HG03139 (cell line): ENCODE results near the gene ADSS1.
"Not testable (repeated sequence)": the region's sequence is repeated elsewhere in the genome, so short reads cannot be mapped to it uniquely, and the experiment has no call there.

ENCODE experiments used
- ATAC-seq: cut with Tn5 transposase; IDR thresholded peaks from one replicate; pipeline ENCODE4 v1.9.1; 2021; ENCODE audit not compliant: unreplicated experiment

The ADSS1 gene

DNA sequence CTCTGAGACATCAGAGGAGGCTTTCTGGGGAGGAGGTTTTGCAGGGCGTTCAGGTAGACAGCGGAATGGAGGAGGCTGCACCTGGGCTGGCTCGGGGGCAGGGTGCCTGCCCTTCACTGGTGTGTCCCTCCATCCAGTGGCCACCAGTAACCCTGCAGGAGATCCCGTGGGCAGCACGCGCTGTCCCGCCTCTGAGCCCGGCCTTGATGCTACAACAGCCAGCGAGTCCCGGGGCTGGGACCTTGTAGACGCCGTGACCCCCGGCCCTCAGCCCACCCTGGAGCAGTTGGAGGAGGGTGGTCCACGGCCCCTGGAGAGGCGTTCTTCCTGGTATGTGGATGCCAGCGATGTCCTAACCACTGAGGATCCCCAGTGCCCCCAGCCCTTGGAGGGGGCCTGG, 10.0 kb upstream of the ADSS1 start:
- no peak for ATAC-seq

DNA sequence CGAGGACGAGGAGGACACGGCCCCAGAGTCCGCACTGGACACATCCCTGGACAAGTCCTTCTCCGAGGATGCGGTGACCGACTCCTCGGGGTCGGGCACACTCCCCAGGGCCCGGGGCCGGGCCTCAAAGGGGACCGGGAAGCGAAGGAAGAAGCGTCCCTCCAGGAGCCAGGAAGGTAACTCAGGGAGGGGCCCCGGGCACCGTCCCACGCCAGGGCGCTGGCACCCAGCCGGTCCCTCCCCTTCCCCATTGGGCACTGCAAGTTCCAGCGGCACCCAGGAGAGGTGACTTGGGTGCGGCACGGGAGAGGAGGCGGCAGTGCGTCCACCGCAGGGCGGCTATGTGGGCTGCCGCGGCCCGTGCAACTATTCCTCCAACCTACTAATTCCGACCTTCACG, 9.3 kb upstream of the ADSS1 start:
- ATAC-seq = no peak

DNA sequence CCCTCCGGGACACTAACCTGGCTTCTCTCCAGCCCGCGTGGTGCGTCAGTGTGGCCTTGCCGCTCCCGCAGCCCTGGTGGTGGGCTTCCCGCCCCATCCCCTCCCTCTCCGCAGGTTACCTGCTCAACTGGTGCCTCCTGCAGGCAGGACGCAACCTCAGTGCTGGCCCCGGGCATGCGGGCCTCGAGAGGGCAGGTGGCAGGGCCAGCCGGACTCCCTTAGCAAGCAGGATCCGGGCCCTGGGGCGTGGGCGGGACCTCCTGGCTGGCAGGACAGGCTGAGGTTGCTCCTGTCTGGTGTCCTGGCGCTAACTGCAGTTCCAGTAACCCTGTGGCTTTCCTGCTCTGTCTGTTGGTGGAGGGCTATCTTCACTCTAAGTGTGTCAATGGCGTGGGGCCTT, 8.6 kb upstream of the ADSS1 start:
- no peak for ATAC-seq

DNA sequence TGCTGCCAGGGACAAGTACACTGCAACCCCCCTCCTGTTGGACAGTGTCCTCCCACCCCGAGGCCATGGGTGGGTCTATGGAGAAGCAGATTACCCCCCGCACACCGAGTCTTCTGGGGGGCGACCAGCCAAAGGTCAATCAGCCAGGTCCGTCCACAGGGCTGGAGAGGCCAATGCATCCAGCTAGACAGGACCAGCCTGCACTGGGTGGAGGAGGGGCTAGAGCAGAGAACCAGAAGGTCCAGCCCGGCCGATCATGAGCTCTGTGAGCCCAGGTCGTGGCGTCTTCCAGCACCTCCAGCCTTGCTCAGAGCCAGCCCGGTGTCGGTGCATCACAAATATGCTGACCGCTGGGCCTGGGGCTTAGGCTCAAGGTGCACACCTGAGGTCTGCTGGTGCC, 8.2 kb upstream of the ADSS1 start:
- ATAC-seq = no peak

DNA sequence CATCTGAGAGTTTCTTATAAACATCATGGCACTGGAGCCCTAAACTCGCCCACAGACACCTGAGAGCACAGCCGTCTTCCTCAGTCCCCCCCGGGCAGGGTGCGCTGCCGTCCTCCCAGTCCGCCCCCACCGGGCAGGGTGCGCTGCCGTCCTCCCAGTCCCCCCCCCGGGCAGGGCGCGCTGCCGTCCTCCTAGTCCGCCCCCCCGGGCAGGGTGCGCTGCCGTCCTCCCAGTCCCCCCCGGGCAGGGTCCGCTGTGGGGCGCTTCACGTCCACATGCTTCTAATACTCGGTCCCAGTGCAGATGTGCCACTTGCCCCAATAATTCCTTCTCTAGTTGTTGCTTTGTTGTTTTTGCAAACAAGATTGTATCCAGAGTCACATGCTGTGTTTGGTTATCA, 6.9 kb upstream of the ADSS1 start:
- no peak for ATAC-seq

DNA sequence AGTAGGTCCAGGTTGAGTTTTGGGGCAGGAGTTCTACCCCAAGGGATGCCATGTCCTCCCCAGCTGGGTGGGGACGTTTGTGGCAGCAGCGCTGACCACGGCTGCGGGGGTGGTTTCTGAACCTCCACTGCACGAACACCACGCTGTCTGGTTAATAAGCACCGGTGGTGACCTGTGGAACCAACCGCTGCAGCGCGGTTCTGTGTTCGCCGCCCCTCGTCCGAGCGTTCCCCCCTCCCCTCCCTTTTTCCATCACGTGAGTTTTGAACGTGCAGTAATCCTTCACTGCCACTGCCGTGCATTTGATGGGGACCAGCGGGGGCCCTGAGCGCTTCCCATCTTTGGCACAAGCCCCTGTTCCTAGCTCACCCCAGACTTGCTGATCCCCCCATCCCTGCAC, 6.4 kb upstream of the ADSS1 start:
- no peak for ATAC-seq

DNA sequence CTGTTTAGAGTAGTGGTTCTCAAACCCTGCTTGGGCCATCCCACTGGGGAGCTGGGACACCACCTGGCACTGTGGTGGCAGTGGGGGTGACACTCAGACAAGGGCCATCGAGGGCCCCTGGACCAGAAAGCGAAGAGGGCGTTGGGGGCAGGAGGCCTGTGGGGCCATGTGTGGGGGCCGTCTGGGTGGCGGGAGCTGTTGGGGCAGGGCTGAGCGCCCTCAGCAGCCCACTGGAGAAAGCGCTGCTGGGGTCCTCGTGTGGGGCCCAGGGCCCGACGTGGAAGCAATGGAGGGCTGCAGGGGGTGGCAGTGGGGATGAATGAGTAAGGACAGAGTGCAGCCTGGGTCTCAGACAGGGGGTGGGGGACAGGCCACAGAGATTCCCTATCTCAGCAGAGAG, 5.9 kb upstream of the ADSS1 start:
- no peak for ATAC-seq

DNA sequence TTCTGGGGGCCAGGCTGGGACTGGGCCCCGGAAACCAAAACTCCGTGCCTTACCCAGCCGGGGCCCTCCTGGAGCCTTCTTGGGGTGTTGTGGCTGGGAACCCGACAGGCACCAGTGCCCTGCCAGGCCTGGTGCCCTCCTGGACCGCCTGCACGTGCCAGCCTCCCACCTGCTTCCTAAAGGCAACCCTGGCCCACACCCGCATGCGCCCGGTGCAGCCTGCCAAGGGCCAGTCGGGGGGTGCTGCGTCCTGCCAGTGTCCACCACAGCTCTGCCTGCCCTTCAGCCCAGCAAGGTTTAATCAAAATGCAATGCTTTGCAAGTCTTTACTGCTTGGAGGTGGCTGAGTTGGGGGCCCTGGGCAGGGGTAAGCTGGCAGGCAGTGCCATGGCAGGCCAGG, 5.2 kb upstream of the ADSS1 start:
- ATAC-seq = no peak

DNA sequence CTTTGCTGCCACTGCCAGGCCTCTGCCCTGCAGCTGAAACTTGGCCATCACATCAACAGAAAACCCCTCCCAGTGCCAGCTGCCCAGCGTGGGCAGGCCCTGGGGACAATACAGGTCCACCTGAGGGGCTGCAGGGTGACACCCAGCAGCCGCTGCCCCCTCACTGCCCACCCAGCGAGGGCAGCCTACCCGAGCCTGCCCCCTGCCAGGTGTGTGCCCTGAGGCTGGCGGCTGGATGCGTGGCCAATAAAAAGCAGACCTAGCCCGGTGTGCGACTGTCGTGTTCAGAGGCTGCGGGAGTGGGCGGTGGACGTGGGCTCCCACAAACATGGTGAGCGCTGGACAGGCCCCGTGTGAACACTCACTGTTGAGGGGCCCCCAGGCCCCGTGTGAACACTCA, 4.7 kb upstream of the ADSS1 start:
- no peak for ATAC-seq

DNA sequence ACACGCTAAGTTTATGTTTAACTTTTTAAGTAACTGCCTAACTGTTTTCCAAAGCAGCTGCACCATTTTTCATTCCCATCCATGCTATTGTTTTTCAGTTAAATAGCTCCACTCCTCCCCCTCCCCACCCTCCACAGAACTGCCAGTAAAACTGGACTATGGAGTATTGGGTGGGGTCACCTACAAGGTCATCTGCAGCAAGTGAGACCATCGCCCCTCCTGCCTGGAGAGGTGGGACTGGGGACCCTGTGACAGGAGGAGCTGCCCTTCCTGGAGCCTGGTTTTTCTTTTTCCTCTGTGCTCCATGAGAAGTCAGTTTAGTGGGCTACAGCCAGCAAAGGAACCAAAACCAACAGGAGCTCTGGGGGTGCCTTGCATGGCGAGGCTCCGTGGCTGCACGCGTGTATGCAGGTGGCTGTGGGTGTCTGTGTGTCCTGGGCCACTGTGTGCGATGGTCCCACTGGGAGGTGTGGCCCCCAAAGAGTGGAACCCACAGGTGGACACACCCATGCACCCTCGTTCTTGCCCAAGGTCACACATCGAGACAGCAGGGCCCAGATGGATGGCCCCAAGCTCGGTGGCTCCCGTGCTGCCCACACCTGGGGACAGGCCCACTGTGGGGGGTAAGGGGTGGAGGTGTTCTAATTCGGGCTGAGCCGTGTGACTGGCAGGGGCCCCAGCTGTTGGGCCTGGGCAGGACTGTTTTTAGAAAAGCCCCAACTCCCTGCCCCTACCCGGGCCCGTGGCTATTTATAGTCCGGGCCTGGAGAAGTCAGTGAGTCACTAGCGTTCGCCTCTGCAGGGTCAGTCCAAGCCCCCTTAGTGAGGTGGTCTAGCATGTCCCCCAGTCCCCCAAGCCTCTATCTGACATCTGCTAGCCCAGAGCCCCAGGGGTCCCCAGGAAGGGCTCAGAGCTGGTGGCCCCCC, 2.3 kb upstream of the ADSS1 start:
- ATAC-seq = no peak

DNA sequence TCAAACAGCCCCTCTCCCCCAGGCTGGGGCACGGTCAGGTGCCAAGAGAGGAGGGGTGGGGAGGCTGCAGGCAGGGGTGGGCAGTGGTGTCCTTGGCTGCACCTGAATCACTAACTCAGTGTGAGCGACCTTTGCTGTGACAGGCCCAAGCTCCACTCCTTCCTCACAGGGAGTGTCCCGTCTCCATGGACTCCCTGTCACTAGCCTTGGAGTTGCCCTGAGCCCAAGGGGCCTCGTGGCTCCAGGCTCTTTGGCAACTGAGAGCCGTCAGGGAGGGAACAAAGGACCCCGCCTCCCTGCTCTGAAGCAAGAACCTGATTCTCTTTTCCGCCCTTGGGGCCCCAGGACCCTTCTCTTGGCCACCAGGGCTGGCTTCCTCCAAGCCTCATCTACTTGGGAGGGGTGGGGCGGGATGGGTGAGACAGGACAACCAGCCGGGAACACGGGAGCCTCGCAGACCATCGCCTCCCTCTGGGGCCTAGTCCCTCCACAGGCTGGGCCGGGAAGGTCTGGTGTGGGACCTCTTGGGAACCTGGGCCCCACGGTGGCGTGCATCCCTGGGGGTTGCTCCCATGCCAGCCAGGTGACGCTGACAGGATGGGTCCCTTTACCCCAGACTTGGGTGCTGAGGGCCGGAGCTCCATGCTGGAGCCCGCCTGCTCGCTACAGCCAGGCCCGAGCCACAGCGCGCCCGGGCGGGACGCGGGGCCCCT, 935 bp upstream of the ADSS1 start:
- ATAC-seq = no peak

DNA sequence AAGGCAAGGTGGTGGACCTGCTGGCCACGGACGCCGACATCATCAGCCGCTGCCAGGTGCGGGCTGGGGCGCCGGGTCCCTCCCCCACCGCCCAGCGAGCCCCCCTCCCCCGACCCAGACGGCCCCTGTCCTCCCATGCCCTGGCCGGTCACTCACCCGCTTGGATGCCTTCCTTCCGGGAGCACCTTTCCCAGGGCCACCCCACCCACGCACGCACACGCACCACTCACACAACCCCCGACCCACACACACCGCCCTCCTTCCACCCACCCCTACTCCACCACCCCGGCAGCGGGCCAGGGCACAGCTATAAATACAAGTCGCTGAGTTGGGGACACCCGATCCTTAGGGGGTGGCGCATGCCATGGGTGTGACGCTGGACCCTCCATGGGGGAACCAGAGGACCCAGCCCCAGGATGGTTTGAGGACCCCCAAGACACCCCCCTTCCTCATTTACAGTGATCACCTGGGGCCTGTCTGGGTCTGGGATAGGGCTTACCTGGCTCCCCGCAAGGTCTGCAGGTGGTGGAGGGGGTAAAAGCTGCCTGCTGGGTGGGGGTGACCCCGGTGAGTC, 465 bp downstream of the ADSS1 start:
- no peak for ATAC-seq

DNA sequence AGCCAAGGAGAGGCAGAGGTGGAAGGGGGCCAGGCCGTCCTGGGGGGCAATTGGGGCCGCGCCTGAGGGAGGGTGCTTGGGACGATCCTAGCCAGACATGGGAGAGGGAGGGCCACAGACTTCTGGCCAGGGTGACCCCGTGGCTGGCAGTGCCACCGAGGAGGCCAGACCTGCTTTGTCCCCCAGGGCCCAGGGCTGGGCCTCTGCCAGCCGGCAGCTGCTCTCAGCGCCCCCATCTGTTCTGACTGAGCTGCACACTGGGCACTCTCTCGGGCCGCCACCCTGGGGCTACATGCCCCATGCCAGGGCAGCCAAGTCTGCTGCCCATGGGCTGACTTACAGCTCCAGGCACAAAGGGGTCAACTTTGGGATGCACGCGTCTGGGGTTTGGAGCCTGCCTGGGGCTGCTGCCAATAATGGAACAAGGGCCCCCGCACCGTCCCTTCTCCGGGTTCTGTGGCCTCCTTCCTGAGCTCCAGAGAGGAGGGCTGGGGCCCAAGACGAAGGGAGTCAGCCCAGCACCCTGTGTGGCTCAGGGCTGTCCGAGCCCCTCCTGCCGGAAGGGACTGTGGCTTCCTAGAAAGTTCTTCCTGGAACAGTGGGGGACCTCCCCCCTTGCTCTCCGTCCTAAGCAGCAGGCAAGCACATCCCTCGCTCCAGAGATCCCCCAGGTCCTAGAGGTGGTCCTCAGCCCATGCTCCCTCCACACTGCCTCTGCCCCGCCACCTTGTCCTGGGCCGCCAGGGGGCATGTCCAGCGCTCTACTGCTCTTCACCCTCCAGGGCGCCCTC, 1.1 kb downstream of the ADSS1 start:
- ATAC-seq = no peak

DNA sequence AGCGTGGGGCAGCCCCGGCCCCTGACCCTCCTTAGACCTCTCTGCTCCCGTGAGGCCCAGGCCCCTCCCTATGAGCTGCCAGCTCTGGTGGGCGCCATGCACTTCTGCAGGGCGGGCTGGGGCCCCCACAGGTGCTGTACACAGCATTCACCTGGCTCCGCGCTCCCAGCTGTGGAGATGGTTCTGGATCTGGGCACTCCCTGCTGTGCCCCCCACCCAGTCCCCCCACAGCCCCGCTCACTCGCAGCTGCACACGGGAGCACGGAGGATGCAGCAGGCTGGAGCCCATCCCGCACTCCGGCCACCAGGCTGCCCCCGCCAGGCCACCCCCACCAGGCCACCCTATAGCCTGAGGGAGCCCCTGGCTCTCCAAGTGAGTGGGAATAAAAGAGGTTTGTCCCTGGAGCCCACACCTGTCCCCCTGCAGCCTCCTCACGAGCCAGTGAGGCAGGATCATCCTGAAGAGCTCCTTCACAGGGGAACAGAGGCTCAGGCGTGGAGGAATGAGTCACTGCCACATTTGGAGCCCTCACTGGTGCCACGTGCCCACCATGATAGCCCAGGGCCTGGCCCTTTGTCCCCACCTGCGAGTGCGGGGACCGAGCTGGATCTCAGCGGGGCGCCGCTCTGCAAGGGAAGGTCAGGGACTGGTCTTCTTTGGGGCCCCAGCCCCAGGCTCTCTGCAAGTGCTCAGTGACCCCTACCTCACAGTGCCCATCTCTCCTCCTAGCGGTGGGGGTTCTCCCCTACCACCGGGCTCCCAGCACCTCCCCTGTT, 1.9 kb downstream of the ADSS1 start:
- ATAC-seq = no peak

DNA sequence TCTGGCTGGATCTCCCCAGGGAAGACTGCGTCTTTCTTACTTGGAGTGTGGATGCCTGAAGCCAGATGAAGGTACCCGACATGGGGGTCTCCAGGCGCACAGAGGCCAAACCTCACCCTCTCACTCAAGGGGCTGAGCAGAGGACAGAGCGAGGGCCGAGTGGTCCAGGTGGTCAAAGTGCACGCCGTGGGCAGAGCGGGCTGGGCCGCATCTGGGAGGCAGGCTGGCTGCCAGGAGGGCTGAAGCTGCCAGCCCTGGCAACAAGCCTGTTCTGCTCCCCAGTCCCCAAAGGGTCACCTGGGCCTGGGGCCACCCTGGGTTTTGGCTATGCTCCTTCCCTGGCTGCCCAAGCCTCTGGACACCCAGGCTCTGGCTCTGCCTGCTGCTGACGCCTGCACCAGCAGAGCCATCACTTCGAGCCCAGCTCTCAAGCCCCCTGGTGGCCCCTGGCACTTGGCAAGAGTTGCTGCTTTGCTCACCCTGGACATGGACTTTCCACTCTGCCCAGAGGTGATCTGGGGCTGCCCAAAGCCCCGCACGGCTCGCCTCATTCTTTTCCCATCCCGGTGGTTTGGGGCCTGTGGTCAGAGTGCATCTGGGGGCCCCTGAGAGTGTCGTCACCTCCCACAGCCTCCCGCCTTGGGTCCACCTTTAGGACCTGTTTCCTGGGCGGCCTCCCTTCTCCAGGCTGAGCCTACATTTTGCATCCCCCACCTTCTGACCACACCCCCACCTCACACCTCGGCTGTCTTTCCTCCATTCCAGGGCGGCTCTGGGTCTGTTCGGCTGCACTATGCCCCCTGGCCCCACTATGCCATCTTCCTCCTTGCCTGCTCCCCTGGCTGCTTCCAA, 2.8 kb downstream of the ADSS1 start:
- ATAC-seq = no peak

DNA sequence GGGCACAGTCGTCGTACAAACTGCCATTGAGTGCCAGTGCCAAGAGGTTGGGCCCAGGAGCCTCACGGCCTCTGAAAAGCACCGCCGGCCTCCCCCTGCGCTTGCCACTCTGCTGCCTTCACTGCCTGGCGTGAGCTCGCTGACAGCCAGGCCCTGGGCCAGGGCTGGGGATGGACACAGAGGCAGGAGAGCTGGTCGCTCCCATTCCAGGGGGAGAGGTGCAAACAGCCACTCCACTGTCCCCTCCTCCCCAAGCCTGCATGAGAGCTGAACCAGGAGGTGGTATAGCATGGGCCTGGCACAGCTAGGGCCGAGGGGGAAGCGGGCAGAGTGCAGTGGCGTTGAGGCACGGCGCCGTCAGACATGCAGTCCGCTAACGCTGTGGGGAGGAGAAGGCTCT, 4.6 kb downstream of the ADSS1 start:
- ATAC-seq = no peak

DNA sequence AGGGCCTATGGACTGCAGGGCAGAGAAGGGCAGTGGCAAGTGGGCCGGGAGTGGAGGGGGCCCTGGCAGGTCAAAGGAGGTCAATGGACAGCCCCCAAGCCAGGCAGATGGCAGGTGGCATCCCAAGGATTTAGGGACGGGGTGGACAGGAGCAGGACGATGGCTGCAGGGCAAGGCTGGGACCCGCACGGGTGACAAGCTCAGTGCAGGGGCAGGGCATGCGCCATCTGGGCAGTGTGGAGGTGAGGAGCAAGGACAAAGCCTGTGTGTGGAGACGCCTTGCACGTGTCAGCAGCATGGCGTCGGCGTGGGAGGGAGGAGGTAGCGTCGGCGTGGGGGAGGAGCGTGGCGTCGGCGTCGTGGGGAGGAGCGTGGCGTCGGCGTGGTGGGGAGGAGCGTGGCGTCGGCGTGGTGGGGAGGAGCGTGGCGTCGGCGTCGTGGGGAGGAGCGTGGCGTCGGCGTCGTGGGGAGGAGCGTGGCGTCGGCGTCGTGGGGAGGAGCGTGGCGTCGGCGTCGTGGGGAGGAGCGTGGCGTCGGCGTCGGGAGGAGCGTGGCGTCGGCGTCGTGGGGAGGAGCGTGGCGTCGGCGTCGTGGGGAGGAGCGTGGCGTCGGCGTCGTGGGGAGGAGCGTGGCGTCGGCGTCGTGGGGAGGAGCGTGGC, 5.3 kb downstream of the ADSS1 start:
- ATAC-seq = not testable (repeated sequence)

DNA sequence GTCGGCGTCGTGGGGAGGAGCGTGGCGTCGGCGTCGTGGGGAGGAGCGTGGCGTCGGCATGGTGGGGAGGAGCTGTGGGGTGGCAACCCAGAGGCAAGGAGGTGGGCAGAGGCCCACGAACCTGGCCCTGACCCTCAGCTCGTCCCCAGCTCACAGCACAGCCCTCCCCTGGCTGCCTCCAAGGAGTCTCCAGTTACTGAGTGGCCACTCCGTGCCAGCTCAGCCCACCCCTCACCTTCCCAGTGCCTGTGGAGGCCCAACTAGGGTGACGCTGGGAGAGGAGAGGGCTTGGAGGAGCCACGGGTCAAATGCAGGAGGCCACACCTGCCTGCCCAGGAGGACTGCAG, 5.8 kb downstream of the ADSS1 start:
- ATAC-seq = no peak

DNA sequence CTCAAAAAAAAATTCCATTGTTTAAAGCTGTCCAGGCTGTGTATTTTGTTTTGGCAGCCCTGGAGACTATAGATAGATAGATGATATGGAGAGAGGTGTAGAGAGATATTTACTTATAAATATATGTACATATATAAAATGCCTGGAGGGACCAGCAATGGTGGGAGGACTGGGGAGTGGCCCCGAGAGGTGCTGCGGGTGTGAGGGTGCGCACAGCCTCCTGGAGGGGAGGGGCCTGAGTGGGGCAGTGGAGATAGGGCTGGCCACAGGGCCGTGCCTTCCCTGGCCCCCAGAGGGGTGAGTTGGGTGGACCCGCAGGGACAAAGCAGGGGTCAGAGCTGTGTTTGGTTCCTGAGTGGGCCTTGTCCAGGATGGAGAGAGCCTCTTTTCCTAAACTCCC, 6.5 kb downstream of the ADSS1 start:
- no peak for ATAC-seq
